AG04450 (cell line): ENCODE measurements around the gene MACROD2. TPM values are rescaled to one million over a fixed set of nuclear protein-coding genes. Genes with fewer than 3 reads are reported as not detected.
"Not testable (repeated sequence)": the region's sequence is repeated elsewhere in the genome, so short reads cannot be mapped to it uniquely, and the experiment has no call there.

Experiments
- CTCF ChIA-PET: fragments of 300-600, 350-600 bp; formaldehyde crosslinking; extraction: SDS; loops from one replicate; lab custom pipeline; 2022; ENCODE audit warnings: antibody characterized with exemption, inconsistent platforms; lab: Charles Lee
- POLR2A ChIA-PET: fragments of 350-600 bp; formaldehyde crosslinking; extraction: SDS; loops from one replicate; lab custom pipeline; 2021; ENCODE audit warnings: antibody characterized with exemption, inconsistent platforms; lab: Yijun Ruan, JAX
- DNase-seq: peaks from one replicate; pipeline ENCODE4 v3.0.0-alpha.2; 2011; ENCODE audit warnings: low read depth, low spot score
- H3K27ac ChIP-seq: one replicate; pipeline ENCODE4 v1.5.1; 2012; ENCODE audit warnings: low read depth, low read length, control low read depth
- H3K27me3 ChIP-seq: one replicate; pipeline ENCODE4 v1.6.0; 2012; ENCODE audit warnings: low read length; ENCODE audit not compliant: control insufficient read depth, insufficient read depth
- H3K4me3 ChIP-seq: 2 replicates; pipeline ENCODE4 v1.5.1; 2011; ENCODE audit warnings: mild to moderate bottlenecking, low read depth, low read length, control low read depth
- H3K9me3 ChIP-seq: 2 replicates; pipeline ENCODE4 v1.5.1; 2012; ENCODE audit warnings: low read length; ENCODE audit not compliant: control insufficient read depth, insufficient read depth
- polyA plus RNA-seq: library from polyadenylated mRNA; depleted of rRNA; stranded (reverse); fragments of >200 nt; gene quantifications from 2 replicates; pipeline ENCODE4 v1.2.3, GENCODE V29; 2011
- TF ChIP-seq, protein P1 (sequence below): IDR thresholded peaks from 2 replicates; pipeline ENCODE4 v1.5.1; 2011; ENCODE audit warnings: low read depth, low read length, control low read depth, inconsistent platforms

The MACROD2 gene
- polyA plus RNA-seq, 1 experiment, result 0.02 TPM

DNA sequence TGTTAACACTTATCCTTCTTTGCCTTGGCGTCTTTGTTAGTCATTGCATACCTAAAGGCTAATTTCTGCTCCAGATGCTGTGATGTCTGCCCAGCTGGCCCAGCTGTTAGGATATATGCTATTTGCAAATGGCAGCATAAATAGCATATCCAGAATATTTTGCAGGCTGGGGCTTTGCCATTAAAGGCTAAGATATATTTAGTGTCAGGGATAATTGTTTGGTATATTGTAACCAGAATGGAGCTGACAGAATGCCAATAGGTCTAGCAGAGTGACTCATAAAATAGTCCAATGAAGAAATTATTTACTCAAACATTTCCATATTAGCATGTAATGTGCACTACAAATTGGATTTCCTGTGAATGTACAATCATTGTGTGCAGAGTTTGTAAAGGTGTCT lies 926.2 kb downstream of the MACROD2 start:
- Histone ChIP-seq H3K27me3 (no peaks in the 10 kb centered on the region), H3K9me3 (no peaks in the 10 kb centered on the region), H3K27ac (no peak overlapping the region), H3K4me3 (no peak overlapping the region)
- DNase-seq, result no peak
- ChIA-PET POLR2A (no interaction called here), CTCF (no interaction called here)
- TF ChIP-seq, protein P1, sequence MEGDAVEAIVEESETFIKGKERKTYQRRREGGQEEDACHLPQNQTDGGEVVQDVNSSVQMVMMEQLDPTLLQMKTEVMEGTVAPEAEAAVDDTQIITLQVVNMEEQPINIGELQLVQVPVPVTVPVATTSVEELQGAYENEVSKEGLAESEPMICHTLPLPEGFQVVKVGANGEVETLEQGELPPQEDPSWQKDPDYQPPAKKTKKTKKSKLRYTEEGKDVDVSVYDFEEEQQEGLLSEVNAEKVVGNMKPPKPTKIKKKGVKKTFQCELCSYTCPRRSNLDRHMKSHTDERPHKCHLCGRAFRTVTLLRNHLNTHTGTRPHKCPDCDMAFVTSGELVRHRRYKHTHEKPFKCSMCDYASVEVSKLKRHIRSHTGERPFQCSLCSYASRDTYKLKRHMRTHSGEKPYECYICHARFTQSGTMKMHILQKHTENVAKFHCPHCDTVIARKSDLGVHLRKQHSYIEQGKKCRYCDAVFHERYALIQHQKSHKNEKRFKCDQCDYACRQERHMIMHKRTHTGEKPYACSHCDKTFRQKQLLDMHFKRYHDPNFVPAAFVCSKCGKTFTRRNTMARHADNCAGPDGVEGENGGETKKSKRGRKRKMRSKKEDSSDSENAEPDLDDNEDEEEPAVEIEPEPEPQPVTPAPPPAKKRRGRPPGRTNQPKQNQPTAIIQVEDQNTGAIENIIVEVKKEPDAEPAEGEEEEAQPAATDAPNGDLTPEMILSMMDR, result no peak

GRCh38 chr20:14922503-14923267 lies 927.4 kb downstream of the MACROD2 start:
- no peak for DNase-seq
- Histone ChIP-seq H3K27me3 (no peaks in the 10 kb centered on the region), H3K27ac (no peak overlapping the region), H3K9me3 (no peaks in the 10 kb centered on the region; the same call in 1 of the 2 replicates), H3K4me3 (no peak overlapping the region)
- ChIA-PET POLR2A (no interaction called here), CTCF (no interaction called here)
- TF ChIP-seq, protein P1, result no peak

GRCh38 chr20:14924433-14924832 lies 929.1 kb downstream of the MACROD2 start:
- TF ChIP-seq, protein P1, result no peak
- POLR2A ChIA-PET, result no interaction called here
- Histone ChIP-seq H3K4me3 (no peak overlapping the region), H3K27me3 (no peaks in the 10 kb centered on the region), H3K27ac (no peak overlapping the region), H3K9me3 (peaks cover 4% of the 10 kb centered on the region)
- CTCF ChIA-PET, result no interaction called here
- no peak for DNase-seq

DNA sequence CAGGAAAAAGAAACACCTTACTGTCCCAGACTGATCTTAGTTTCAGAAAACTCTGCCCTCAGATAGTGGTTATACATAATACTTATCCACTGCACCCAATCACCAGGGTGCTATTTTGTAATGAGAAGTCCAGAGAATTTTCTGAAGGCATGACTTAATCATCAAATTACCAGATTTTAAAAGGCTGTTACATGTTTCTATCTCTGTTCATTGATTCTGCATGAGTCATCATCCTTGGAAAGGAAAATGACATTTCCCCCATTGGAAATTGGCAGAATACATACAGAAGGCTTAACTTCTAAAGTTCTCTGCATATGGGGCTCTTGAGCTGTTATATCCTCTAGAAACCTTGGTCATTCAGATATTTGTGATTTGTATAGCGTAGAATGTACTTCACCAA lies 930.0 kb downstream of the MACROD2 start:
- no peak overlapping the region for H3K4me3 ChIP-seq
- H3K9me3 ChIP-seq, result peaks cover 5% of the 10 kb centered on the region
- no peak overlapping the region for H3K27ac ChIP-seq
- CTCF ChIA-PET, result no interaction called here
- no peak for DNase-seq
- TF ChIP-seq, protein P1, result no peak
- H3K27me3 ChIP-seq, result no peaks in the 10 kb centered on the region
- POLR2A ChIA-PET, result no interaction called here

- H3K27me3 ChIP-seq, POLR2A ChIA-PET, H3K27ac ChIP-seq, H3K4me3 ChIP-seq, CTCF ChIA-PET, DNase-seq, H3K9me3 ChIP-seq: not testable (repeated sequence)
These were observed 931.1 kb downstream of the MACROD2 start for GRCh38 chr20:14926436-14926835.
